GM10266 (cell line): ENCODE data around the gene AKT3.

Experiments used
- DNase-seq: peaks from one replicate; pipeline ENCODE4 v3.0.0; 2012; ENCODE audit errors: extremely low spot score
- TF ChIP-seq, protein P1 (sequence below): IDR thresholded peaks from 2 replicates; pipeline ENCODE4 v1.5.1; 2012; ENCODE audit warnings: mild to moderate bottlenecking, low read depth; ENCODE audit not compliant: control insufficient read depth, insufficient read depth; ENCODE audit errors: missing control alignments

AKT3 gene

DNA sequence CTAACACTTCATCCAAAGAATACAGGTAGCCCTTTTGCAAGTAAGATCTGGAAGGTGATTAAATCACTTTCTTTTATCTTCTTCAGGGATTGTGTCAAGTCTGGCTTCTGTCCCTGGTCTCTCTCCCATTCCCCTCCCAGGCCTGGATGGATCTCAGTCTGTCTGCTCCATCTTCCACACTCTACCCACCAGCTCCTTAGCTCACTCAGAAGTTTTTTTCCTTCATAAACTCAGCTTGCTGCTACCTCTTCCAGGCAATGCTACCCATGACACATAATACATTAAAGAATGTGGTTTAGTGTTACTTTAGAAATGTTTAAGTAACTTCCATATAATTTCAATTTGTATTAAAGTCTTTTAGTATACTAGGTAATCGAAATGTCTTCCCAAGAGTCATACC lies 133.1 kb downstream of the AKT3 start:
- DNase-seq = no peak
- TF ChIP-seq, protein P1, sequence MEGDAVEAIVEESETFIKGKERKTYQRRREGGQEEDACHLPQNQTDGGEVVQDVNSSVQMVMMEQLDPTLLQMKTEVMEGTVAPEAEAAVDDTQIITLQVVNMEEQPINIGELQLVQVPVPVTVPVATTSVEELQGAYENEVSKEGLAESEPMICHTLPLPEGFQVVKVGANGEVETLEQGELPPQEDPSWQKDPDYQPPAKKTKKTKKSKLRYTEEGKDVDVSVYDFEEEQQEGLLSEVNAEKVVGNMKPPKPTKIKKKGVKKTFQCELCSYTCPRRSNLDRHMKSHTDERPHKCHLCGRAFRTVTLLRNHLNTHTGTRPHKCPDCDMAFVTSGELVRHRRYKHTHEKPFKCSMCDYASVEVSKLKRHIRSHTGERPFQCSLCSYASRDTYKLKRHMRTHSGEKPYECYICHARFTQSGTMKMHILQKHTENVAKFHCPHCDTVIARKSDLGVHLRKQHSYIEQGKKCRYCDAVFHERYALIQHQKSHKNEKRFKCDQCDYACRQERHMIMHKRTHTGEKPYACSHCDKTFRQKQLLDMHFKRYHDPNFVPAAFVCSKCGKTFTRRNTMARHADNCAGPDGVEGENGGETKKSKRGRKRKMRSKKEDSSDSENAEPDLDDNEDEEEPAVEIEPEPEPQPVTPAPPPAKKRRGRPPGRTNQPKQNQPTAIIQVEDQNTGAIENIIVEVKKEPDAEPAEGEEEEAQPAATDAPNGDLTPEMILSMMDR = no peak

DNA sequence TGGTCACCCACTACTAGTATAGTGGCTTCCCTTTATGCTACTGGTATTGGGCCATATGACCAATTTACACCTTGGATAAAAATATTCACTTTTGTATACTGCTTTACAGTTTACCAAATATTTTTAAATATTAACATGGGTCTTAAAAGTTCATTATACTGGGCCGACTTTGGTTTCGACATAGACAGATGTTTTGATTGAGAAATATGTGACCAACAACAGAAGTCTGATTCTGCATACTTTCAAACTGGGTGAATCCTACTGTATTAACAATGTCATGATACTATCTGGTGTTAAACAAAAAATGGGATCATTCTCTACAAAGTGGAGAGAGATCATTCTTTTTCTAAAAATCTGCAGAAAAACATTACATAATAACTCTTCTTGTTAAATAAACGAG lies 134.8 kb downstream of the AKT3 start:
- DNase-seq = no peak
- TF ChIP-seq, protein P1 = no peak

DNA sequence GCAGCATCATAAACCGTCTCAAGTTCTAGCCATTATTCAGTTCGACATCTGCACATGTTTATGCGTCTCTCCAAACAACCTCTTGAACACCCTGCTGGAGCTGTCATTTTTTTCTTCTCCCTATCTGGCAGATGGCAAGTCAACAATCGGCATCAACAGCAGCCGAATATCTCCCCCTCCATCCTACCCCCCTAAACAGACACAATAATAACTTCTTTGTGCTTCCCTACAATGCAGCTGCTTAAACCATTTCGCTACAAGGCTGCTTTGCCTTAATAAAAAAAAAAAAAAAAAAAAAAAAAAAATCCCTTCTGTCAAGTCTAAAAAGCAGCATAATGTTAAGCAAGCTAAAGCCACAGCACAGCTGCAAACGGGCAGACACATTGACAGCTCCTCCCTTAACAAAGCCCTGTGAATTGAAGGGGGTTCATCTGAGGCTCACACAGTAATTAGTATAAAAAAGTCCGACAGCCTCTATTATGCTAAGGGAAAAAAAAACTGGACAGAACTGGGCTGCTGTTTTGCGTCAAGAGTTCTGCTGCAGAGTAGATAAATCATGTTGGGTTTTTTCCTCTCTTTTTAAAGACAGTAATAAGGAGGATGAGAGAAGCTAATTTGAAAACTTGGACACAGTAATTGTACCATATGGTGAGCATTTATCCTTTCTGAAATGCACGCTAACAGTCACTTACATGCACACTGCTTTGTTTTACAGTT lies 136.4 kb downstream of the AKT3 start:
- DNase-seq = no peak
- TF ChIP-seq, protein P1 = no peak

DNA sequence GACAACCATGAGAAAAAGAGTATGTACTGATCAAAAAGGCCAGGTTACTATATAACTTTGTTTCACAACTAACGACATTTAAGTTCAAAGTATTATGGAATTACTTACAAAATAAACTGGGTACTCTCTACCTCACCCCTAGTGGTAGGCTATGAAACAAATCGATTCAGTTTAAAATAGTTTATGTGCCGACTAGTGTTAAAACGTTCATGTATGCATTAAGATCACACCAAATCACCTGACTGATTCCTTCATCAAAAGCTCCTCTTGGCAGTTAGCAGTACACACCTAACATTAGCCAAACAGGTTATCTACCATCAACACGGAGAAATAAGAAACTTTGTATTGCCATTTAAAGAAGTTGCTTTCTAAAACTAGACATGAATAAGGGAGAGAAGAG lies 137.1 kb downstream of the AKT3 start:
- TF ChIP-seq, protein P1 = no peak
- DNase-seq = no peak

DNA sequence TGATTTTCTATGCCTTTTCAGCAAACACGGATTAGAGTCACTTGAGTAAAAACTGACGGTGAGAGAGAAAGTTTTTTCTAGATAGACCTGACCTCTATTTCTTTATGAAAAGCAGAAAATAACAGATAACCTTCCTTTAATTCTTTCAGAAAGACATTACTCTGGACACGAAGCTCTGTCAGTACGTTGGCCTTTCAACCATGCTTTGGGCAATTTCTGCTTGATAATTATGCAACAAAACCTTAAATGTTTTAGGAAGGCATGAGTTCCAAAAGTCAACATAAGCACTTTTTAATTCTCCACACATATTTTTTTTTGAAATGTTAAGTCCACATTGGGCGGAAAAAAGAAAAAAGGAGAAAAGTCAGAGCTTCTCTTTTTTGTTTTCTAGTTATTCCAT lies 137.8 kb downstream of the AKT3 start:
- DNase-seq = no peak
- TF ChIP-seq, protein P1 = no peak

DNA sequence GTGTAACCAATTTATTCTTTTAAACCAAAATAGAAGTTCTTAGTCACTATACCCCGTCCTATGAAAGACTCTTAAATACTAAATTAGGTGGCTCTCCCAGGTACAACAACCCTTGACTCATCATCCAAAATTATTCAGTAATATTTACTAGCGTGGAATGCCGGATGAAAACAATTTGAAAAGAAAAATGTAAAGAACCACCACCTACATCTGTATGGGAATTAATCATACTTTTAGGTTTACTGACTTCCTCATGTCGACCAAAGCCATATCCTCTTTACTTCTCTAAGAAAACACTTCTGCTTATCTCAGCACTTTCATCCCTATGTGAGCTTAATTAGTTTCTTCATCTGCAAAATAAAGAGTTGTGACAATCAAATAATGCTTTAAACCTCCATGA lies 139.6 kb downstream of the AKT3 start:
- TF ChIP-seq, protein P1 = no peak
- no peak for DNase-seq

DNA sequence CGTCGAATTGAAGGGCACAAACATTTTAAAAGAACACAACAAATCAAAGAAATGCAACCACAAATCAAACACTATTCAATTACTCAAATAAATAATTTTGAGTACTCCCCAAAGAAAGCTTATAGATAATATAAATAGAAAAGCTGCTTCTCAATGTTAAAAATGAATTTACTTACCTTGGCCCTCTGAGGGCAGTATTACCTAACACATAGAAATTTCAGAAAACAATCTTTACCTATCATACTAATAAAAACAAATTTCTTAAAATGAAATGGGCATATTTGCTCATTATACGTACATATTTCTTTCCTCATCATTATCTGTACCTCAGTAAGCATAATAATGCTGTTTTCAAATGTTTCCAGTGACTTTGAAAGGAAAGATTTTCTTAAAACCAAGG lies 141.8 kb downstream of the AKT3 start:
- TF ChIP-seq, protein P1 = peak; percentile 40
- DNase-seq = no peak
